ENCODE measurements around the gene GRM5. TPM values are rescaled to one million over a fixed set of nuclear protein-coding genes. Genes with fewer than 3 reads are reported as not detected.

Gene GRM5
- total and polyA plus RNA-seq, 4 donors, result not detected

- no peaks in the 10 kb centered on the region for H3K36me3 ChIP-seq (ENCODE audit: control insufficient read depth in 4 of 4, insufficient read depth in 3 of 4, low read depth in 1 of 4, low read length in 3 of 4)
- H3K9ac ChIP-seq (ENCODE audit: low read depth in 1 of 2, low read length in 2 of 2), result no peak overlapping the region
- no peak overlapping the region for H3K27ac ChIP-seq (ENCODE audit: low read depth in 1 of 2, low read length in 2 of 2)
- 77% methylated on average over 6 of the region's 6 CpGs for WGBS
- TF ChIP-seq, protein P1, sequence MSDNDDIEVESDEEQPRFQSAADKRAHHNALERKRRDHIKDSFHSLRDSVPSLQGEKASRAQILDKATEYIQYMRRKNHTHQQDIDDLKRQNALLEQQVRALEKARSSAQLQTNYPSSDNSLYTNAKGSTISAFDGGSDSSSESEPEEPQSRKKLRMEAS (IDR thresholded peaks at IDR 0.05), result no peak
- TF ChIP-seq SP1 (IDR thresholded peaks at IDR 0.05) (no peak), HNF4A (conservative IDR thresholded peaks at IDR 0.05) (no peak), RAD21 (IDR thresholded peaks at IDR 0.05) (no peak), HNF4G (IDR thresholded peaks at IDR 0.05) (no peak), EGR1 (IDR thresholded peaks at IDR 0.05; ENCODE audit: low read depth in 2 of 2) (no peak), CTCF (IDR thresholded peaks at IDR 0.05; ENCODE audit: low read depth, low read length, missing input control) (no peak), ZBTB33 (IDR thresholded peaks at IDR 0.05) (no peak), GABPA (IDR thresholded peaks at IDR 0.05 in 1 of 2, conservative IDR thresholded peaks at IDR 0.05 in 1 of 2) (no peak), REST (IDR thresholded peaks at IDR 0.05) (no peak), JUND (IDR thresholded peaks at IDR 0.05) (no peak), YY1 (IDR thresholded peaks at IDR 0.05) (no peak), FOXA2 (IDR thresholded peaks at IDR 0.05) (no peak), TAF1 (conservative IDR thresholded peaks at IDR 0.05) (no peak)
- H3K4me3 ChIP-seq (ENCODE audit: low read depth in 1 of 3, low read length in 3 of 3), result no peak overlapping the region
- no peaks in the 10 kb centered on the region for H3K27me3 ChIP-seq (ENCODE audit: control insufficient read depth in 4 of 4, insufficient read depth in 4 of 4, low read length in 3 of 4)
- H3K9me3 ChIP-seq (ENCODE audit: control insufficient read depth in 4 of 4, low read length in 3 of 4), result no peaks in the 10 kb centered on the region
- peaks cover 0 to 3% (median under 1%) of the 10 kb centered on the region in 4 donors for H3K4me1 ChIP-seq (ENCODE audit: control insufficient read depth in 4 of 4, insufficient read depth in 4 of 4, low read length in 3 of 4)
- DNase-seq (ENCODE audit: low spot score), result no peak
Observed at GRCh38 chr11:88541006-88541405, 524.8 kb downstream of the GRM5 start.

GRCh38 chr11:88538098-88538497 is 527.7 kb downstream of the GRM5 start:
- H3K27me3 ChIP-seq (ENCODE audit: control insufficient read depth in 4 of 4, insufficient read depth in 4 of 4, low read length in 3 of 4), result no peaks in the 10 kb centered on the region
- H3K36me3 ChIP-seq (ENCODE audit: control insufficient read depth in 4 of 4, insufficient read depth in 3 of 4, low read depth in 1 of 4, low read length in 3 of 4), result no peaks in the 10 kb centered on the region
- no peaks in the 10 kb centered on the region for H3K9me3 ChIP-seq (ENCODE audit: control insufficient read depth in 4 of 4, low read length in 3 of 4)
- no peak overlapping the region for H3K4me3 ChIP-seq (ENCODE audit: low read depth in 1 of 3, low read length in 3 of 3)
- peaks cover 2 to 8% (median 3%) of the 10 kb centered on the region in 4 donors for H3K4me1 ChIP-seq (ENCODE audit: control insufficient read depth in 4 of 4, insufficient read depth in 4 of 4, low read length in 3 of 4)
- H3K9ac ChIP-seq (ENCODE audit: low read depth in 1 of 2, low read length in 2 of 2), result no peak overlapping the region
- DNase-seq (ENCODE audit: low spot score), result no peak
- no peak overlapping the region for H3K27ac ChIP-seq (ENCODE audit: low read depth in 1 of 2, low read length in 2 of 2)
- 87% methylated on average over 1 of the region's 1 CpG for WGBS
- TF ChIP-seq ZBTB33 (IDR thresholded peaks at IDR 0.05), result no peak
- no peak for TF ChIP-seq HNF4G (IDR thresholded peaks at IDR 0.05)
- no peak for TF ChIP-seq REST (IDR thresholded peaks at IDR 0.05)
- no peak for TF ChIP-seq TAF1 (conservative IDR thresholded peaks at IDR 0.05)
- no peak for TF ChIP-seq RXRA (IDR thresholded peaks at IDR 0.05)
- no peak for TF ChIP-seq FOXA2 (IDR thresholded peaks at IDR 0.05)
- no peak for TF ChIP-seq EGR1 (IDR thresholded peaks at IDR 0.05; ENCODE audit: low read depth in 2 of 2)
- TF ChIP-seq, protein P2, sequence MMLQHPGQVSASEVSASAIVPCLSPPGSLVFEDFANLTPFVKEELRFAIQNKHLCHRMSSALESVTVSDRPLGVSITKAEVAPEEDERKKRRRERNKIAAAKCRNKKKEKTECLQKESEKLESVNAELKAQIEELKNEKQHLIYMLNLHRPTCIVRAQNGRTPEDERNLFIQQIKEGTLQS (IDR thresholded peaks at IDR 0.05), result no peak
- TF ChIP-seq FOXA1 (IDR thresholded peaks at IDR 0.05), result no peak
